Ishikawa (cell line): ENCODE measurements around the gene AUTS2.

Experiments used
- CEBPB ChIP-seq: IDR thresholded peaks from 2 replicates; pipeline ENCODE4 v1.6.1; 2012
- CREB1 ChIP-seq: IDR thresholded peaks from 2 replicates; pipeline ENCODE4 v1.6.1; 2012; ENCODE audit warnings: low read depth
- EGR1 ChIP-seq: IDR thresholded peaks from 2 replicates; pipeline ENCODE4 v1.6.1; 2012
- EP300 ChIP-seq: IDR thresholded peaks from 2 replicates; pipeline ENCODE4 v1.6.1; 2012; ENCODE audit warnings: borderline replicate concordance
- FOXM1 ChIP-seq: IDR thresholded peaks from 2 replicates; pipeline ENCODE4 v1.6.1; 2012; ENCODE audit warnings: low read depth, borderline replicate concordance
- NFIC ChIP-seq: IDR thresholded peaks from 2 replicates; pipeline ENCODE4 v1.6.1; 2012
- RAD21 ChIP-seq: IDR thresholded peaks from 2 replicates; pipeline ENCODE4 v1.6.1; 2012; ENCODE audit warnings: low read depth
- TAF1 ChIP-seq: IDR thresholded peaks from 2 replicates; pipeline ENCODE4 v1.6.1; 2012; ENCODE audit warnings: low read depth, mild to moderate bottlenecking
- TCF12 ChIP-seq: IDR thresholded peaks from 2 replicates; pipeline ENCODE4 v1.6.1; 2012; ENCODE audit warnings: low read depth
- TEAD4 ChIP-seq: IDR thresholded peaks from 2 replicates; pipeline ENCODE4 v1.6.1; 2012
- USF1 ChIP-seq: IDR thresholded peaks from 2 replicates; pipeline ENCODE4 v1.6.1; 2012
- YY1 ChIP-seq: IDR thresholded peaks from 2 replicates; pipeline ENCODE4 v1.6.1; 2012; ENCODE audit warnings: low read depth
- ZBTB7A ChIP-seq: IDR thresholded peaks from 2 replicates; pipeline ENCODE4 v1.6.1; 2012; ENCODE audit warnings: low read depth
- TF ChIP-seq, protein P1 (sequence below): IDR thresholded peaks from 2 replicates; pipeline ENCODE4 v1.6.1; 2012; ENCODE audit warnings: low read depth, mild to moderate bottlenecking
- TF ChIP-seq, protein P2 (sequence below): IDR thresholded peaks from 2 replicates; pipeline ENCODE4 v1.6.1; 2012

The AUTS2 gene

GRCh38 chr7:70217571-70217970 lies 619.3 kb downstream of the AUTS2 start:
- TF ChIP-seq NFIC, result no peak
- no peak for TF ChIP-seq FOXM1
- no peak for TF ChIP-seq RAD21
- TF ChIP-seq ZBTB7A, result no peak
- no peak for TF ChIP-seq CREB1
- no peak for TF ChIP-seq TAF1
- TF ChIP-seq EP300, result no peak
- no peak for TF ChIP-seq EGR1
- TF ChIP-seq USF1, result no peak
- TF ChIP-seq, protein P1, sequence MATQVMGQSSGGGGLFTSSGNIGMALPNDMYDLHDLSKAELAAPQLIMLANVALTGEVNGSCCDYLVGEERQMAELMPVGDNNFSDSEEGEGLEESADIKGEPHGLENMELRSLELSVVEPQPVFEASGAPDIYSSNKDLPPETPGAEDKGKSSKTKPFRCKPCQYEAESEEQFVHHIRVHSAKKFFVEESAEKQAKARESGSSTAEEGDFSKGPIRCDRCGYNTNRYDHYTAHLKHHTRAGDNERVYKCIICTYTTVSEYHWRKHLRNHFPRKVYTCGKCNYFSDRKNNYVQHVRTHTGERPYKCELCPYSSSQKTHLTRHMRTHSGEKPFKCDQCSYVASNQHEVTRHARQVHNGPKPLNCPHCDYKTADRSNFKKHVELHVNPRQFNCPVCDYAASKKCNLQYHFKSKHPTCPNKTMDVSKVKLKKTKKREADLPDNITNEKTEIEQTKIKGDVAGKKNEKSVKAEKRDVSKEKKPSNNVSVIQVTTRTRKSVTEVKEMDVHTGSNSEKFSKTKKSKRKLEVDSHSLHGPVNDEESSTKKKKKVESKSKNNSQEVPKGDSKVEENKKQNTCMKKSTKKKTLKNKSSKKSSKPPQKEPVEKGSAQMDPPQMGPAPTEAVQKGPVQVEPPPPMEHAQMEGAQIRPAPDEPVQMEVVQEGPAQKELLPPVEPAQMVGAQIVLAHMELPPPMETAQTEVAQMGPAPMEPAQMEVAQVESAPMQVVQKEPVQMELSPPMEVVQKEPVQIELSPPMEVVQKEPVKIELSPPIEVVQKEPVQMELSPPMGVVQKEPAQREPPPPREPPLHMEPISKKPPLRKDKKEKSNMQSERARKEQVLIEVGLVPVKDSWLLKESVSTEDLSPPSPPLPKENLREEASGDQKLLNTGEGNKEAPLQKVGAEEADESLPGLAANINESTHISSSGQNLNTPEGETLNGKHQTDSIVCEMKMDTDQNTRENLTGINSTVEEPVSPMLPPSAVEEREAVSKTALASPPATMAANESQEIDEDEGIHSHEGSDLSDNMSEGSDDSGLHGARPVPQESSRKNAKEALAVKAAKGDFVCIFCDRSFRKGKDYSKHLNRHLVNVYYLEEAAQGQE, result no peak
- no peak for TF ChIP-seq TEAD4
- no peak for TF ChIP-seq YY1
- TF ChIP-seq TCF12, result no peak
- no peak for TF ChIP-seq CEBPB

DNA sequence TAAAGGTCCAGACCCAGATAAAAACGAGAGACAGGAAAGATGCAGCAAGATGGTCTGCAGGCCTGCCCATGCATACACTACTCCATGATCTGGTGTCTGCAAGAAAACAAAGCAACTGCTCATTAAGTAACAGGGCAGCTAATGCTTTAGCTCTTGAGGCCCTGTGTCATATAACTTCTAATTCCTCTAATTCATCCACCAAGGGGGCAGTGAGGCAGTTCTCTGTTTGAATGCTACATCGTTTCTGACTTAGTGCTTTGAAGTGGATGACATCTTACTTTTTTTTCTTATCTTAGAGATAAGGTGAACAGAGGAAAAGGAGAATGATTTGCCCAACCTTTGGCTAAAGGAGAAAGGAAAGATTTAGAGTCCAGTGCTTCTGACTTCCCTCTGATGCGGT lies 619.7 kb downstream of the AUTS2 start:
- TF ChIP-seq TAF1, result no peak
- no peak for TF ChIP-seq TCF12
- TF ChIP-seq, protein P2, sequence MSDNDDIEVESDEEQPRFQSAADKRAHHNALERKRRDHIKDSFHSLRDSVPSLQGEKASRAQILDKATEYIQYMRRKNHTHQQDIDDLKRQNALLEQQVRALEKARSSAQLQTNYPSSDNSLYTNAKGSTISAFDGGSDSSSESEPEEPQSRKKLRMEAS, result no peak
- TF ChIP-seq EP300, result no peak
- no peak for TF ChIP-seq ZBTB7A
- no peak for TF ChIP-seq TEAD4
- no peak for TF ChIP-seq FOXM1
- TF ChIP-seq YY1, result no peak
- TF ChIP-seq CEBPB, result no peak
- no peak for TF ChIP-seq NFIC
- no peak for TF ChIP-seq USF1
- no peak for TF ChIP-seq EGR1
- TF ChIP-seq, protein P1, result no peak
- no peak for TF ChIP-seq CREB1
- TF ChIP-seq RAD21, result no peak

DNA sequence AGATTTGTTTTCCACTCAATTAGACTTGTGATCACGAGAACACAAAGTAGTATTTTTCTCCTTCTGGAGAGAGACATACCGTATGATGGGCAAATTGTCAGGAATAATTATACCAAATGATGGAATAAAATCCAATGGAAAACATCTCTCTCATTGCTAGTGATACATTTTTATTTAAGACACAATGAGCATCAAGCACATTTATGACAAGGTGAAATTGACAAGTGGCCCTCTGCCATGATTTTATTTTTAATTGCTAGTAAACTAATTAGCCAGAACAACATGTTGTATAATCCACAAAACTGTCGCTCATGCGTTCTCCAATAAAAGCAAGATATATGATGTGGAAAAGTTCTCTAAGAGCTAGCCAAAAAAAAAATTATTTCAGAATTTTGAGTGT lies 620.8 kb downstream of the AUTS2 start:
- TF ChIP-seq TAF1 (no peak), YY1 (no peak), CREB1 (no peak), RAD21 (no peak), FOXM1 (no peak), EGR1 (no peak), TCF12 (no peak), USF1 (no peak), CEBPB (no peak), EP300 (no peak), ZBTB7A (no peak), TEAD4 (no peak), NFIC (no peak)
- TF ChIP-seq, protein P2, result no peak
- TF ChIP-seq, protein P1, result no peak

DNA sequence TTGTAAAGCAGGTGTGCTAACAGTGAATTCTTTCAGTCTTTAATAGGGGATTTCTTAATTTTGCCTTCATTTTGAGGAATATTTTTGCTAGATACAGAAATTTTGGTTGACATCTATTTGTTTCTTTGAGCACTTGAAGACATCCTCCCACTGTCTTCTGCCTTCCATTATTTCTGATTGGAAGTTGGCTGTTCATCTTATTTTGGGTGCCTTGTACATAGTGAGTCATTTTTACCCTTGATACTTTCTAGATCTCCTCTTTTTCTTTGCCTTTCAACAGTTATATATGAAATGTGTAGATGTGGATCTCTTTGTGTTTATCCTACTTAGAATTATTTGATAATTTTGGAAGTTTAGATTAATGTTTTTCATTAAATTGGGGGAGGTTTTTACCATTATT lies 631.0 kb downstream of the AUTS2 start:
- TF ChIP-seq NFIC, result no peak
- no peak for TF ChIP-seq YY1
- TF ChIP-seq EGR1, result no peak
- TF ChIP-seq FOXM1, result no peak
- TF ChIP-seq CREB1, result no peak
- no peak for TF ChIP-seq USF1
- no peak for TF ChIP-seq ZBTB7A
- no peak for TF ChIP-seq RAD21
- no peak for TF ChIP-seq TCF12
- TF ChIP-seq, protein P2, result no peak
- TF ChIP-seq TEAD4, result no peak
- TF ChIP-seq EP300, result no peak
- no peak for TF ChIP-seq TAF1
